Measurements from ENCODE around the gene WDR1. TPM values are rescaled to one million over a fixed set of nuclear protein-coding genes. Genes with fewer than 3 reads are reported as not detected.

The WDR1 gene
- total RNA-seq, 1 donor, result 314 TPM

DNA sequence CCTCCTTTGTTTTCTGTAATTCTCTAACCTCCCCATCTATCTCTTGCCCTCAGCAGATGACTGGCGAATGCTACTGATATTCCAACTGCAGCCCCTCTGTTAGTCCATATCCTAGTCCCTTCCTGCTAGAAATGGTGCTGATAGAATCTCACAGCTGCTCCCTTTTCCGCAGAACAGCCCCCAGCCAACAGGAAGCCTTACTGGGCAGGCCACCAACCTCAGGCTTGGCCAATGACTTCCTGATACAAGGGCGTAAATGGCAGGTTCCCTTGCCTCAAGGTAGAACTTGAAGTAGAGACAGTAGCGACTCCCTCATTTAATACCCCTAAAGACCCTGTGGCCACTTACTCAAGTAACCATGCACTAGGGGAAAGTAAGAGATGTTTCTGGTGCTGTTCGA lies 68.6 kb downstream of the WDR1 start:
- TF ChIP-seq, protein P1, sequence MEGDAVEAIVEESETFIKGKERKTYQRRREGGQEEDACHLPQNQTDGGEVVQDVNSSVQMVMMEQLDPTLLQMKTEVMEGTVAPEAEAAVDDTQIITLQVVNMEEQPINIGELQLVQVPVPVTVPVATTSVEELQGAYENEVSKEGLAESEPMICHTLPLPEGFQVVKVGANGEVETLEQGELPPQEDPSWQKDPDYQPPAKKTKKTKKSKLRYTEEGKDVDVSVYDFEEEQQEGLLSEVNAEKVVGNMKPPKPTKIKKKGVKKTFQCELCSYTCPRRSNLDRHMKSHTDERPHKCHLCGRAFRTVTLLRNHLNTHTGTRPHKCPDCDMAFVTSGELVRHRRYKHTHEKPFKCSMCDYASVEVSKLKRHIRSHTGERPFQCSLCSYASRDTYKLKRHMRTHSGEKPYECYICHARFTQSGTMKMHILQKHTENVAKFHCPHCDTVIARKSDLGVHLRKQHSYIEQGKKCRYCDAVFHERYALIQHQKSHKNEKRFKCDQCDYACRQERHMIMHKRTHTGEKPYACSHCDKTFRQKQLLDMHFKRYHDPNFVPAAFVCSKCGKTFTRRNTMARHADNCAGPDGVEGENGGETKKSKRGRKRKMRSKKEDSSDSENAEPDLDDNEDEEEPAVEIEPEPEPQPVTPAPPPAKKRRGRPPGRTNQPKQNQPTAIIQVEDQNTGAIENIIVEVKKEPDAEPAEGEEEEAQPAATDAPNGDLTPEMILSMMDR (IDR thresholded peaks at IDR 0.05; ENCODE audit: extremely low read depth, low read depth, low read length), result no peak
- H4K20me1 ChIP-seq (ENCODE audit: insufficient read depth, low read length), result no peaks in the 10 kb centered on the region
- H3K4me1 ChIP-seq (ENCODE audit: insufficient read depth, low read length), result no peaks in the 10 kb centered on the region
- no peak overlapping the region for H3K4me3 ChIP-seq (ENCODE audit: insufficient read depth, low read length)
- no peaks in the 10 kb centered on the region for H3K9me3 ChIP-seq (ENCODE audit: low read depth, low read length)
- no peak overlapping the region for H3K27ac ChIP-seq (ENCODE audit: low read depth, low read length)
- no peaks in the 10 kb centered on the region for H3K79me2 ChIP-seq (ENCODE audit: insufficient read depth, low read length)
- H3K27me3 ChIP-seq (ENCODE audit: insufficient read depth, low read length), result no peaks in the 10 kb centered on the region
- no peak overlapping the region for H2AFZ ChIP-seq (ENCODE audit: low read length)
- H3K4me2 ChIP-seq (ENCODE audit: insufficient read depth, low read length), result no peak overlapping the region
- DNase-seq (ENCODE audit: insufficient read length, low spot score, missing footprints), result no peak
- no peaks in the 10 kb centered on the region for H3K36me3 ChIP-seq (ENCODE audit: insufficient read depth, low read length)

DNA sequence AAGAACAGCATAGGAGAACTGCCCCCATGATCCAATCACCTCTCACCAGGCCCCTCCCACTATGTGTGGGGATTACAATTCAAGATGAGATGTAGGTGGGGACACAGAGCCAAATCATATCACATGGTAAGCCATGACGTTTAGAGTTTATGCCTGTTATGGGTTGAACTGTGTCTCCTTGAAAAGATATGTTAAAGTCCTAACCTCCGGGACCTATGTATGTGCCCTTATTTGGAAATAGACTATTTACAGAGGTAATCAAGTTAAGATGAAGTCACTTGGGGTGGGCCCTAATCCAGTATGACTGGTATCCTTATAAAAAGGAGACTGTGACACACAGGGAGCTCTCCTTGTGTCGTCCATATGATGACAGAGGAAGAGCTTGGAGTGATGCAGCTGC lies 70.1 kb downstream of the WDR1 start:
- Histone ChIP-seq H3K9me3 (ENCODE audit: low read depth, low read length) (no peaks in the 10 kb centered on the region), H2AFZ (ENCODE audit: low read length) (no peak overlapping the region), H3K4me1 (ENCODE audit: insufficient read depth, low read length) (no peaks in the 10 kb centered on the region), H3K79me2 (ENCODE audit: insufficient read depth, low read length) (no peaks in the 10 kb centered on the region), H3K36me3 (ENCODE audit: insufficient read depth, low read length) (no peaks in the 10 kb centered on the region), H3K4me3 (ENCODE audit: insufficient read depth, low read length) (no peak overlapping the region), H3K4me2 (ENCODE audit: insufficient read depth, low read length) (no peak overlapping the region), H3K27ac (ENCODE audit: low read depth, low read length) (no peak overlapping the region), H4K20me1 (ENCODE audit: insufficient read depth, low read length) (no peaks in the 10 kb centered on the region), H3K27me3 (ENCODE audit: insufficient read depth, low read length) (no peaks in the 10 kb centered on the region)
- no peak for DNase-seq (ENCODE audit: insufficient read length, low spot score, missing footprints)
- TF ChIP-seq, protein P1 (IDR thresholded peaks at IDR 0.05; ENCODE audit: extremely low read depth, low read depth, low read length), result no peak

DNA sequence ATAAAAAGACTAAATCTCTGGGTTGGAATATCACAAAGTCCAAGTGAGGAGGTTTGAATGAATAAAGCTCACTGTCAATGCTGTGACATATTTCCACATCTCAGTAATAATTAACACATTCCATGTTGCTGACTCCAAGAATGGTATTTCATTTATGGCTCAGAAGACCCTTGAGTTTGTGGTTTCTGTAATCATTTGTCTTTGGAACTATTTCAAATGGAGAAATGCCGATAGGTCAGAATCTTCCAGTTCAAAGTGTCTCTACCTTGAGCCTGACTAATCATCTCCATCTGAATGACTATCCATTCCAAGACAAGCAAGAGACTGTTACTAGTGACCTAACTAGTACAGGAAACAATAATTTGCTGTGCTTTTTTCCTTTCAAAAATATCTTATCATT lies 71.1 kb downstream of the WDR1 start:
- DNase-seq (ENCODE audit: insufficient read length, low spot score, missing footprints), result peak; percentile 45
- no peak overlapping the region for H3K4me2 ChIP-seq (ENCODE audit: insufficient read depth, low read length)
- no peak overlapping the region for H3K27ac ChIP-seq (ENCODE audit: low read depth, low read length)

DNA sequence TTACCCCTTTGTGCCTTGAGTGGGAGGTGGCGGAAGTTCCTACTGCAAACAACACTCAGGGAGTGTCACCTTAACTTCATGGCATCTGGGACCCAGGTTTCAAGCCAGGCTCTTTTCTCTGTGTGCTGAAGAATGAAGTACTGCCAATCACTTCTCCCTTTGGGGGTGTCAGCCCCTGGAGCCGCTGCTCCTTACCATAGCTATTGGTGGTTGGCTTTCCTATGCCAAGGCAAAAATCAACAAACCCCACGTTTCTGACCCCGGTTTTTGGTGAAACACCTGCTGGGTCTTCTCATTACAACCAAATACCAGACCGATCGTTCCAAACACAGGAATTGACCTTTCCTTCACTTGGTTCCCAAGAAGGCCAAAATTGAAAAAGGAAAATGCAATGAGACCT lies 75.6 kb downstream of the WDR1 start:
- Histone ChIP-seq H3K4me3 (ENCODE audit: insufficient read depth, low read length) (no peak overlapping the region), H3K4me1 (ENCODE audit: insufficient read depth, low read length) (no peaks in the 10 kb centered on the region), H3K27ac (ENCODE audit: low read depth, low read length) (no peak overlapping the region), H3K79me2 (ENCODE audit: insufficient read depth, low read length) (no peaks in the 10 kb centered on the region), H3K4me2 (ENCODE audit: insufficient read depth, low read length) (no peak overlapping the region), H4K20me1 (ENCODE audit: insufficient read depth, low read length) (no peaks in the 10 kb centered on the region), H3K36me3 (ENCODE audit: insufficient read depth, low read length) (no peaks in the 10 kb centered on the region), H3K27me3 (ENCODE audit: insufficient read depth, low read length) (peaks cover 3% of the 10 kb centered on the region), H2AFZ (ENCODE audit: low read length) (no peak overlapping the region), H3K9me3 (ENCODE audit: low read depth, low read length) (no peaks in the 10 kb centered on the region)
- TF ChIP-seq, protein P1 (IDR thresholded peaks at IDR 0.05; ENCODE audit: extremely low read depth, low read depth, low read length), result no peak
- no peak for DNase-seq (ENCODE audit: insufficient read length, low spot score, missing footprints)

More for the DNA sequence above, 71.1 kb downstream of the WDR1 start:
- Histone ChIP-seq H3K27me3 (ENCODE audit: insufficient read depth, low read length) (peaks cover 3% of the 10 kb centered on the region), H3K4me3 (ENCODE audit: insufficient read depth, low read length) (no peak overlapping the region), H3K9me3 (ENCODE audit: low read depth, low read length) (no peaks in the 10 kb centered on the region), H3K79me2 (ENCODE audit: insufficient read depth, low read length) (no peaks in the 10 kb centered on the region), H2AFZ (ENCODE audit: low read length) (no peak overlapping the region), H3K4me1 (ENCODE audit: insufficient read depth, low read length) (no peaks in the 10 kb centered on the region), H3K36me3 (ENCODE audit: insufficient read depth, low read length) (no peaks in the 10 kb centered on the region), H4K20me1 (ENCODE audit: insufficient read depth, low read length) (no peaks in the 10 kb centered on the region)
- TF ChIP-seq, protein P1 (IDR thresholded peaks at IDR 0.05; ENCODE audit: extremely low read depth, low read depth, low read length), result no peak
